Measurements from ENCODE around the gene OTOGL. TPM values are rescaled to one million over a fixed set of nuclear protein-coding genes. Genes with fewer than 3 reads are reported as not detected.

OTOGL gene
- total RNA-seq, 1 experiment from 2014 or later: not detected

DNA sequence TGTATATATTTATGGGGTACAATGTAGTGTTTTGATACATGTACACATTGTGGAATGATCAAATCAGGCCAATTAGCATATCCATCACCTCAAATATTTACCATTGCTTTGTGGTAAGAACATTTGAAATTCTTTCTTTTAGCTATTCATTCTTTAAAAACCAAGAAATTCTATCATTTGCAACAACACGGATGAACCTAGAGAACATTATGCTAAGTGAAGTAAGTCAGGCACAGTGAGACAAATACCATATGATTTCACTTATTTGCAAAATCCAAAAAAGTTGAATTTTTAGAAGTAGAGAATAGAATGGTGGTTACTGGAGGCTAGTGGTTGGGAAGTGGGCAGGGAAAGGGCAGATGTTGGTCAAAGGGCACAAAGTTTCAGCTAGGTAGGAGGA, 215.4 kb downstream of the OTOGL start:
- CTCF ChIA-PET: no interaction called here
- no TSS peak for BruUV-seq (replicated peaks)
- POLR2A ChIA-PET (ENCODE audit: unreplicated experiment): no interaction called here

DNA sequence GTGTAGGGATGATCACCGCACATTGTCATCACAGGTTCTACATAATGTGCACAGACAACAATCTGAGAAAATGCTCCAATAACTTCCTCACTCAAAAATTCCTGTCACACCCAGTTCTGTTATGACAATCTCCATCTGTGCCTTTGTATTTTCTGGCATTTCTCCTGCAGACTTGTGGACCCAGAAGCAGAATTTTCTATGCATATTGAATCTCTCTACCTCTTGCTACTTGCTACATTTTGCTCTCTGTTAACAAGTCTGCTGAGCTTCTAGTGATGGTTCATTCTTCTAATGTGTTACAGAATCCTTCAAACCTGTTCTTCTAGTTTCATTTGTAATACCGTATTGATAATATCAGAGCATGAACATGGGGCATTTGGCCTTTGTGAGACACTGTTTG, 216.9 kb downstream of the OTOGL start:
- no TSS peak for BruUV-seq (replicated peaks)
- Histone ChIP-seq H4K20me1 (ENCODE audit: insufficient read depth) (no peaks in the 10 kb centered on the region), H3K9me2 (ENCODE audit: insufficient read depth) (no peaks in the 10 kb centered on the region), H3K4me3 (no peak overlapping the region), H2AFZ (no peak overlapping the region; the same call in 1 of the 2 replicates), H3K4me2 (no peak overlapping the region), H3K27ac (no peak overlapping the region), H3K9me3 (ENCODE audit: insufficient read depth, low read depth) (0 out of 2 replicates have a peak, but pooled peaks cover 2% of the 10 kb centered on the region), H3K27me3 (ENCODE audit: insufficient read depth, low read depth) (no peaks in the 10 kb centered on the region), H3K36me3 (ENCODE audit: low read depth) (no peaks in the 10 kb centered on the region), H3K79me2 (ENCODE audit: low read depth) (no peaks in the 10 kb centered on the region), H3K4me1 (replicated peaks; ENCODE audit: insufficient read depth) (peaks cover 3% of the 10 kb centered on the region; the same call in 1 of the 2 replicates), H3F3A (ENCODE audit: insufficient read depth, low read depth) (no peaks in the 10 kb centered on the region)
- TF ChIP-seq EZH2 (IDR thresholded peaks at IDR 0.05; ENCODE audit: low read depth): no peak
- TF ChIP-seq, protein P1, sequence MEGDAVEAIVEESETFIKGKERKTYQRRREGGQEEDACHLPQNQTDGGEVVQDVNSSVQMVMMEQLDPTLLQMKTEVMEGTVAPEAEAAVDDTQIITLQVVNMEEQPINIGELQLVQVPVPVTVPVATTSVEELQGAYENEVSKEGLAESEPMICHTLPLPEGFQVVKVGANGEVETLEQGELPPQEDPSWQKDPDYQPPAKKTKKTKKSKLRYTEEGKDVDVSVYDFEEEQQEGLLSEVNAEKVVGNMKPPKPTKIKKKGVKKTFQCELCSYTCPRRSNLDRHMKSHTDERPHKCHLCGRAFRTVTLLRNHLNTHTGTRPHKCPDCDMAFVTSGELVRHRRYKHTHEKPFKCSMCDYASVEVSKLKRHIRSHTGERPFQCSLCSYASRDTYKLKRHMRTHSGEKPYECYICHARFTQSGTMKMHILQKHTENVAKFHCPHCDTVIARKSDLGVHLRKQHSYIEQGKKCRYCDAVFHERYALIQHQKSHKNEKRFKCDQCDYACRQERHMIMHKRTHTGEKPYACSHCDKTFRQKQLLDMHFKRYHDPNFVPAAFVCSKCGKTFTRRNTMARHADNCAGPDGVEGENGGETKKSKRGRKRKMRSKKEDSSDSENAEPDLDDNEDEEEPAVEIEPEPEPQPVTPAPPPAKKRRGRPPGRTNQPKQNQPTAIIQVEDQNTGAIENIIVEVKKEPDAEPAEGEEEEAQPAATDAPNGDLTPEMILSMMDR (conservative IDR thresholded peaks at IDR 0.05): no peak
- POLR2A ChIA-PET (ENCODE audit: unreplicated experiment): no interaction called here
- intact Hi-C loops (cut with micrococcal nuclease; ENCODE audit: unreplicated experiment): no loop called here
- peak in 1 of 2 experiments; percentile 58 for DNase-seq
- CTCF ChIA-PET: no interaction called here

More for the DNA sequence above, 215.4 kb downstream of the OTOGL start:
- Histone ChIP-seq H3K79me2 (ENCODE audit: low read depth) (no peaks in the 10 kb centered on the region), H3K27ac (no peak overlapping the region), H3K4me3 (no peak overlapping the region), H3F3A (ENCODE audit: insufficient read depth, low read depth) (no peaks in the 10 kb centered on the region), H3K9me2 (ENCODE audit: insufficient read depth) (no peaks in the 10 kb centered on the region), H2AFZ (no peak overlapping the region), H3K36me3 (ENCODE audit: low read depth) (no peaks in the 10 kb centered on the region), H4K20me1 (ENCODE audit: insufficient read depth) (no peaks in the 10 kb centered on the region), H3K9me3 (ENCODE audit: insufficient read depth, low read depth) (0 out of 2 replicates have a peak, but pooled peaks cover 2% of the 10 kb centered on the region), H3K4me2 (no peak overlapping the region), H3K4me1 (replicated peaks; ENCODE audit: insufficient read depth) (no peaks in the 10 kb centered on the region), H3K27me3 (ENCODE audit: insufficient read depth, low read depth) (no peaks in the 10 kb centered on the region)
- DNase-seq: no peak
- no peak for TF ChIP-seq EZH2 (IDR thresholded peaks at IDR 0.05; ENCODE audit: low read depth)
- TF ChIP-seq, protein P1 (conservative IDR thresholded peaks at IDR 0.05): no peak
- intact Hi-C loops (cut with micrococcal nuclease; ENCODE audit: unreplicated experiment): no loop called here

- no peak overlapping the region for H3K27ac ChIP-seq
- no TSS peak for BruUV-seq (replicated peaks)
- CTCF ChIA-PET: no interaction called here
- no peaks in the 10 kb centered on the region for H3K9me2 ChIP-seq (ENCODE audit: insufficient read depth)
- H3K9me3 ChIP-seq (ENCODE audit: insufficient read depth, low read depth): 0 out of 2 replicates have a peak, but pooled peaks cover 2% of the 10 kb centered on the region
- no peak for DNase-seq
- H3F3A ChIP-seq (ENCODE audit: insufficient read depth, low read depth): no peaks in the 10 kb centered on the region
- H3K4me3 ChIP-seq: no peak overlapping the region
- no peaks in the 10 kb centered on the region for H3K36me3 ChIP-seq (ENCODE audit: low read depth)
- no peaks in the 10 kb centered on the region for H3K27me3 ChIP-seq (ENCODE audit: insufficient read depth, low read depth)
- H3K79me2 ChIP-seq (ENCODE audit: low read depth): no peaks in the 10 kb centered on the region
- no peak overlapping the region for H3K4me2 ChIP-seq
- no peaks in the 10 kb centered on the region for H4K20me1 ChIP-seq (ENCODE audit: insufficient read depth)
- peaks cover 13% of the 10 kb centered on the region for H3K4me1 ChIP-seq (replicated peaks; ENCODE audit: insufficient read depth)
- POLR2A ChIA-PET (ENCODE audit: unreplicated experiment): no interaction called here
- TF ChIP-seq EZH2 (IDR thresholded peaks at IDR 0.05; ENCODE audit: low read depth): no peak
- TF ChIP-seq, protein P1 (conservative IDR thresholded peaks at IDR 0.05): no peak
- intact Hi-C loops (cut with micrococcal nuclease; ENCODE audit: unreplicated experiment): no loop called here
- no peak overlapping the region for H2AFZ ChIP-seq
Observed at GRCh38 chr12:80317307-80317706, 218.0 kb downstream of the OTOGL start.
